ENCODE results near the gene GNPTAB.

GNPTAB gene

GRCh38 chr12:101722392-101722791 lies 108.4 kb downstream of the GNPTAB start:
- H3K4me3 ChIP-seq (ENCODE audit: low read length) = no peak overlapping the region
- no peak for DNase-seq (ENCODE audit: low read depth)
- no peak for TF ChIP-seq CTCF (conservative IDR thresholded peaks at IDR 0.05; ENCODE audit: low read depth, low read length)

GRCh38 chr12:101720118-101720517 lies 110.6 kb downstream of the GNPTAB start:
- no peak overlapping the region for H3K4me3 ChIP-seq (ENCODE audit: low read length)
- DNase-seq (ENCODE audit: low read depth) = no peak
- no peak for TF ChIP-seq CTCF (conservative IDR thresholded peaks at IDR 0.05; ENCODE audit: low read depth, low read length)

- no peak overlapping the region for H3K4me3 ChIP-seq (ENCODE audit: low read length)
- no peak for DNase-seq (ENCODE audit: low read depth)
- TF ChIP-seq CTCF (conservative IDR thresholded peaks at IDR 0.05; ENCODE audit: low read depth, low read length) = no peak
Observed at GRCh38 chr12:101719566-101719965, 111.2 kb downstream of the GNPTAB start.

GRCh38 chr12:101714877-101715444 lies 115.8 kb downstream of the GNPTAB start:
- no peak overlapping the region for H3K4me3 ChIP-seq (ENCODE audit: low read length)
- TF ChIP-seq CTCF (conservative IDR thresholded peaks at IDR 0.05; ENCODE audit: low read depth, low read length) = no peak
- no peak for DNase-seq (ENCODE audit: low read depth)

GRCh38 chr12:101713930-101714329 lies 116.8 kb downstream of the GNPTAB start:
- no peak for TF ChIP-seq CTCF (conservative IDR thresholded peaks at IDR 0.05; ENCODE audit: low read depth, low read length)
- no peak for DNase-seq (ENCODE audit: low read depth)
- no peak overlapping the region for H3K4me3 ChIP-seq (ENCODE audit: low read length)

- H3K4me3 ChIP-seq (ENCODE audit: low read length) = no peak overlapping the region
- TF ChIP-seq CTCF (conservative IDR thresholded peaks at IDR 0.05; ENCODE audit: low read depth, low read length) = no peak
- no peak for DNase-seq (ENCODE audit: low read depth)
Observed at GRCh38 chr12:101713059-101713682, 117.6 kb downstream of the GNPTAB start.

GRCh38 chr12:101710288-101710687 lies 120.5 kb downstream of the GNPTAB start:
- no peak for TF ChIP-seq CTCF (conservative IDR thresholded peaks at IDR 0.05; ENCODE audit: low read depth, low read length)
- no peak for DNase-seq (ENCODE audit: low read depth)
- H3K4me3 ChIP-seq (ENCODE audit: low read length) = no peak overlapping the region

Measured in retinal pigment epithelial cell (primary cell).